ENCODE measurements around the gene HARBI1.

GRCh38 chr11:46630237-46630636 is 13.2 kb upstream of the HARBI1 start:
- TF ChIP-seq, protein P1, sequence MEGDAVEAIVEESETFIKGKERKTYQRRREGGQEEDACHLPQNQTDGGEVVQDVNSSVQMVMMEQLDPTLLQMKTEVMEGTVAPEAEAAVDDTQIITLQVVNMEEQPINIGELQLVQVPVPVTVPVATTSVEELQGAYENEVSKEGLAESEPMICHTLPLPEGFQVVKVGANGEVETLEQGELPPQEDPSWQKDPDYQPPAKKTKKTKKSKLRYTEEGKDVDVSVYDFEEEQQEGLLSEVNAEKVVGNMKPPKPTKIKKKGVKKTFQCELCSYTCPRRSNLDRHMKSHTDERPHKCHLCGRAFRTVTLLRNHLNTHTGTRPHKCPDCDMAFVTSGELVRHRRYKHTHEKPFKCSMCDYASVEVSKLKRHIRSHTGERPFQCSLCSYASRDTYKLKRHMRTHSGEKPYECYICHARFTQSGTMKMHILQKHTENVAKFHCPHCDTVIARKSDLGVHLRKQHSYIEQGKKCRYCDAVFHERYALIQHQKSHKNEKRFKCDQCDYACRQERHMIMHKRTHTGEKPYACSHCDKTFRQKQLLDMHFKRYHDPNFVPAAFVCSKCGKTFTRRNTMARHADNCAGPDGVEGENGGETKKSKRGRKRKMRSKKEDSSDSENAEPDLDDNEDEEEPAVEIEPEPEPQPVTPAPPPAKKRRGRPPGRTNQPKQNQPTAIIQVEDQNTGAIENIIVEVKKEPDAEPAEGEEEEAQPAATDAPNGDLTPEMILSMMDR (IDR thresholded peaks at IDR 0.05) = no peak
- TF ChIP-seq POLR2A (IDR thresholded peaks at IDR 0.05) = no peak
